SK-N-SH treated with all-trans-retinoic acid at 6 μM for 48 hours (cell line): ENCODE data around the gene CTNNBL1.

Source experiments
- ARNTL ChIP-seq: fragments of 450-650 bp; formaldehyde crosslinking; IDR thresholded peaks from 2 replicates; pipeline ENCODE4 v1.5.0; 2020; ENCODE audit warnings: low read depth, mild to moderate bottlenecking, moderate library complexity, borderline replicate concordance
- ESRRG ChIP-seq: fragments of 250-450 bp; sonication (Bioruptor Pico); IDR thresholded peaks from 2 replicates; pipeline ENCODE4 v1.6.1; 2021; ENCODE audit warnings: mild to moderate bottlenecking
- RARB ChIP-seq: fragments of 250-450 bp; sonication (Bioruptor Pico); IDR thresholded peaks from 2 replicates; pipeline ENCODE4 v1.8.0; 2021; ENCODE audit warnings: mild to moderate bottlenecking, moderate library complexity
- SNAI2 ChIP-seq: fragments of 250-450 bp; sonication (Bioruptor Pico); IDR thresholded peaks from 2 replicates; pipeline ENCODE4 v1.5.0; 2020; ENCODE audit warnings: mild to moderate bottlenecking, moderate library complexity
- TCF4 ChIP-seq: fragments of 250-450 bp; sonication (Bioruptor Pico); IDR thresholded peaks from 2 replicates; pipeline ENCODE4 v1.8.0; 2021; ENCODE audit warnings: mild to moderate bottlenecking, moderate library complexity, borderline replicate concordance
- ZC3H10 ChIP-seq: fragments of 250-450 bp; sonication (Bioruptor Pico); IDR thresholded peaks from 2 replicates; pipeline ENCODE4 v1.5.1; 2021; ENCODE audit warnings: mild to moderate bottlenecking, moderate library complexity
- ZFP30 ChIP-seq: fragments of 450-650 bp; formaldehyde crosslinking; IDR thresholded peaks from 2 replicates; pipeline ENCODE4 v1.5.0; 2022; ENCODE audit warnings: mild to moderate bottlenecking, moderate library complexity
- ZNF565 ChIP-seq: fragments of 450-650 bp; formaldehyde crosslinking; conservative IDR thresholded peaks from 2 replicates; pipeline ENCODE4 v1.5.0; 2020; ENCODE audit warnings: low read depth, mild to moderate bottlenecking, moderate library complexity
- ZNF70 ChIP-seq: fragments of 450-650 bp; formaldehyde crosslinking; IDR thresholded peaks from 2 replicates; pipeline ENCODE4 v1.5.0; 2020; ENCODE audit warnings: mild to moderate bottlenecking, moderate library complexity
- ZNF8 ChIP-seq: fragments of 450-650 bp; formaldehyde crosslinking; IDR thresholded peaks from 2 replicates; pipeline ENCODE4 v1.5.0; 2020; ENCODE audit warnings: mild to moderate bottlenecking, moderate library complexity
- TF ChIP-seq, protein P1 (sequence below): fragments of 250-450 bp; sonication (Bioruptor Pico); IDR thresholded peaks from 2 replicates; pipeline ENCODE4 v1.5.1; 2020; ENCODE audit warnings: low read depth, mild to moderate bottlenecking, moderate library complexity
- TF ChIP-seq, protein P2 (sequence below): fragments of 250-450 bp; sonication (Bioruptor Pico); IDR thresholded peaks from 2 replicates; pipeline ENCODE4 v1.8.0; 2020; ENCODE audit warnings: mild to moderate bottlenecking, moderate library complexity, borderline replicate concordance
- TF ChIP-seq, protein P3 (sequence below): fragments of 250-450 bp; sonication (Bioruptor Pico); IDR thresholded peaks from 2 replicates; pipeline ENCODE4 v1.5.1; 2021; ENCODE audit warnings: mild to moderate bottlenecking, moderate library complexity

DNA sequence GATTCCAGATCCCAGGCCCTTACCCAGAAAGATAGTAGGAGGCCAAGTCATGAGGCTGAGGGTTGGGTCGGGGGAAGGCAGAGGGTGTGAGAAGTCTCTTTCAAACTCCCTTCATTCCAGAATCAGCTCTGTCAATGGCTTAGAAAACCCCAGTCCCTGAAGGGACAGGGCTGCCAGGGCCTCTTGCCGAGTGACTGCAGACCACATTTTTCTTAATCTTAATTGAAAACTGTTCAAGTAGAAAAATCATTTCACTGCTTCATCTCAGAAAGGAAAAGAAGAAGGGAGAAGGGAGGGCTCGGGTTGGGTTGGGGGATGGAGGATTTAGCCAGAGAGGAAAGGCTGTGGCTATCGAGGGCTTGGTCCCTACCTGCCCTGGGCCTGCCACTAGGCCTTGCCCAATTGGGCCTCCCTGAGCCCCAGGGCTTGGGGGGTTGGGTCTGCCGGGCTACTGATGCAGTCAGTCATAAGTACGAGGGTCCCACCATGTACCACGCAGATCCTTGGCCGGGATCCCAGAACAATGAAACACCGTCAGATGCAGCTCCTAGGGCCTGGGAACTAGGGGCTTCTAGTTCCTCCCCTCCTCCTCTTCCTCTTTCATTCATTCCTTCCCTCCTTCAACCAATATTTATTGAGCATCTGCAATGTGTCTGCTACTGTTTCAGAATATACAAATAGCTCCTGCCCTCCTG is 44.0 kb upstream of the CTNNBL1 start:
- TF ChIP-seq, protein P1, sequence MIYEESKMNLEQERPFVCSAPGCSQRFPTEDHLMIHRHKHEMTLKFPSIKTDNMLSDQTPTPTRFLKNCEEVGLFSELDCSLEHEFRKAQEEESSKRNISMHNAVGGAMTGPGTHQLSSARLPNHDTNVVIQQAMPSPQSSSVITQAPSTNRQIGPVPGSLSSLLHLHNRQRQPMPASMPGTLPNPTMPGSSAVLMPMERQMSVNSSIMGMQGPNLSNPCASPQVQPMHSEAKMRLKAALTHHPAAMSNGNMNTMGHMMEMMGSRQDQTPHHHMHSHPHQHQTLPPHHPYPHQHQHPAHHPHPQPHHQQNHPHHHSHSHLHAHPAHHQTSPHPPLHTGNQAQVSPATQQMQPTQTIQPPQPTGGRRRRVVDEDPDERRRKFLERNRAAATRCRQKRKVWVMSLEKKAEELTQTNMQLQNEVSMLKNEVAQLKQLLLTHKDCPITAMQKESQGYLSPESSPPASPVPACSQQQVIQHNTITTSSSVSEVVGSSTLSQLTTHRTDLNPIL (CRISPR knock-in tag) = no peak
- TF ChIP-seq ZFP30 (CRISPR knock-in tag) = no peak
- TF ChIP-seq ARNTL = no peak
- no peak for TF ChIP-seq ZNF565 (CRISPR knock-in tag)
- TF ChIP-seq, protein P2, sequence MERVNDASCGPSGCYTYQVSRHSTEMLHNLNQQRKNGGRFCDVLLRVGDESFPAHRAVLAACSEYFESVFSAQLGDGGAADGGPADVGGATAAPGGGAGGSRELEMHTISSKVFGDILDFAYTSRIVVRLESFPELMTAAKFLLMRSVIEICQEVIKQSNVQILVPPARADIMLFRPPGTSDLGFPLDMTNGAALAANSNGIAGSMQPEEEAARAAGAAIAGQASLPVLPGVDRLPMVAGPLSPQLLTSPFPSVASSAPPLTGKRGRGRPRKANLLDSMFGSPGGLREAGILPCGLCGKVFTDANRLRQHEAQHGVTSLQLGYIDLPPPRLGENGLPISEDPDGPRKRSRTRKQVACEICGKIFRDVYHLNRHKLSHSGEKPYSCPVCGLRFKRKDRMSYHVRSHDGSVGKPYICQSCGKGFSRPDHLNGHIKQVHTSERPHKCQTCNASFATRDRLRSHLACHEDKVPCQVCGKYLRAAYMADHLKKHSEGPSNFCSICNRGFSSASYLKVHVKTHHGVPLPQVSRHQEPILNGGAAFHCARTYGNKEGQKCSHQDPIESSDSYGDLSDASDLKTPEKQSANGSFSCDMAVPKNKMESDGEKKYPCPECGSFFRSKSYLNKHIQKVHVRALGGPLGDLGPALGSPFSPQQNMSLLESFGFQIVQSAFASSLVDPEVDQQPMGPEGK = no peak
- no peak for TF ChIP-seq ZC3H10 (CRISPR knock-in tag)
- TF ChIP-seq, protein P3, sequence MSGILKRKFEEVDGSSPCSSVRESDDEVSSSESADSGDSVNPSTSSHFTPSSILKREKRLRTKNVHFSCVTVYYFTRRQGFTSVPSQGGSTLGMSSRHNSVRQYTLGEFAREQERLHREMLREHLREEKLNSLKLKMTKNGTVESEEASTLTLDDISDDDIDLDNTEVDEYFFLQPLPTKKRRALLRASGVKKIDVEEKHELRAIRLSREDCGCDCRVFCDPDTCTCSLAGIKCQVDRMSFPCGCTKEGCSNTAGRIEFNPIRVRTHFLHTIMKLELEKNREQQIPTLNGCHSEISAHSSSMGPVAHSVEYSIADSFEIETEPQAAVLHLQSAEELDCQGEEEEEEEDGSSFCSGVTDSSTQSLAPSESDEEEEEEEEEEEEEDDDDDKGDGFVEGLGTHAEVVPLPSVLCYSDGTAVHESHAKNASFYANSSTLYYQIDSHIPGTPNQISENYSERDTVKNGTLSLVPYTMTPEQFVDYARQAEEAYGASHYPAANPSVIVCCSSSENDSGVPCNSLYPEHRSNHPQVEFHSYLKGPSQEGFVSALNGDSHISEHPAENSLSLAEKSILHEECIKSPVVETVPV = no peak
- TF ChIP-seq SNAI2 (CRISPR knock-in tag) = no peak
- no peak for TF ChIP-seq TCF4 (CRISPR knock-in tag)
- no peak for TF ChIP-seq ZNF8 (CRISPR knock-in tag)
- TF ChIP-seq ZNF70 (CRISPR knock-in tag) = no peak
- TF ChIP-seq ESRRG (CRISPR knock-in tag) = no peak
- no peak for TF ChIP-seq RARB (CRISPR knock-in tag)
